Trophoblast cell (in vitro differentiated cells and primary cell): Measurements from ENCODE around the gene PFAS.

ENCODE experiments used
- DNase-seq, 2 donors: peaks; one replicate each; pipeline ENCODE4 v3.0.0-alpha.2; 2016
- H2AFZ ChIP-seq: 2 replicates; pipeline ENCODE4 v1.6.1; 2013; ENCODE audit warnings: low read length, moderate library complexity, mild to moderate bottlenecking; ENCODE audit not compliant: insufficient read depth, poor library complexity
- H2AK5ac ChIP-seq: 2 replicates; pipeline ENCODE4 v1.6.1; 2013; ENCODE audit warnings: mild to moderate bottlenecking, low read length
- H2BK120ac ChIP-seq: 2 replicates; pipeline ENCODE4 v1.6.1; 2013; ENCODE audit warnings: low read length, mild to moderate bottlenecking, moderate library complexity; ENCODE audit not compliant: insufficient read depth, poor library complexity
- H2BK12ac ChIP-seq: 2 replicates; pipeline ENCODE4 v1.6.1; 2013; ENCODE audit warnings: mild to moderate bottlenecking, low read length, moderate library complexity
- H2BK5ac ChIP-seq: 2 replicates; pipeline ENCODE4 v1.6.1; 2013; ENCODE audit warnings: low read length, low read depth, moderate library complexity, mild to moderate bottlenecking; ENCODE audit not compliant: poor library complexity
- H3K14ac ChIP-seq: 2 replicates; pipeline ENCODE4 v1.6.1; 2013; ENCODE audit warnings: mild to moderate bottlenecking, low read length
- H3K18ac ChIP-seq: 2 replicates; pipeline ENCODE4 v1.6.1; 2013; ENCODE audit warnings: mild to moderate bottlenecking, low read length
- H3K23ac ChIP-seq: 2 replicates; pipeline ENCODE4 v1.6.1; 2013; ENCODE audit warnings: low read length
- H3K27ac ChIP-seq: 2 replicates; pipeline ENCODE4 v1.5.1; 2013; ENCODE audit warnings: low read depth, mild to moderate bottlenecking, inconsistent platforms, low read length, moderate library complexity
- H3K27me3 ChIP-seq: 2 replicates; pipeline ENCODE4 v1.6.1; 2013; ENCODE audit warnings: inconsistent platforms, mild to moderate bottlenecking, low read length, moderate library complexity; ENCODE audit not compliant: insufficient read depth
- H3K36me3 ChIP-seq, 2 experiments: 1 replicate in 1 of 2; 2 replicates in 1 of 2; pipeline ENCODE4 v1.6.1; 2013; ENCODE audit warnings: low read length in 2 of 2, mild to moderate bottlenecking in 2 of 2, moderate library complexity in 1 of 2; ENCODE audit not compliant: insufficient read depth in 2 of 2, control insufficient read depth in 1 of 2
- H3K4ac ChIP-seq: 2 replicates; pipeline ENCODE4 v1.6.1; 2013; ENCODE audit warnings: low read depth, mild to moderate bottlenecking, low read length, moderate library complexity
- H3K4me1 ChIP-seq, 2 experiments: 1 replicate in 1 of 2; 2 replicates in 1 of 2; pipeline ENCODE4 v1.6.1; 2013; ENCODE audit warnings: low read length in 2 of 2, mild to moderate bottlenecking in 2 of 2, moderate library complexity in 1 of 2; ENCODE audit not compliant: insufficient read depth in 2 of 2, control insufficient read depth in 1 of 2
- H3K4me2 ChIP-seq: 2 replicates; pipeline ENCODE4 v1.6.1; 2013; ENCODE audit warnings: inconsistent platforms, mild to moderate bottlenecking, low read length, moderate library complexity
- H3K4me3 ChIP-seq: 2 replicates; pipeline ENCODE4 v1.5.1; 2013; ENCODE audit warnings: mild to moderate bottlenecking, low read depth, low read length, inconsistent platforms
- H3K79me1 ChIP-seq: one replicate; pipeline ENCODE4 v1.6.1; 2013; ENCODE audit warnings: low read length
- H3K79me2 ChIP-seq: 2 replicates; pipeline ENCODE4 v1.6.1; 2013; ENCODE audit warnings: low read length, mild to moderate bottlenecking; ENCODE audit not compliant: control insufficient read depth, insufficient read depth, poor library complexity
- H3K9ac ChIP-seq: 2 replicates; pipeline ENCODE4 v1.6.1; 2013; ENCODE audit warnings: mild to moderate bottlenecking, low read length
- H3K9me3 ChIP-seq: 2 replicates; pipeline ENCODE4 v1.6.1; 2013; ENCODE audit warnings: low read depth, mild to moderate bottlenecking, control low read depth, inconsistent platforms, low read length; ENCODE audit not compliant: insufficient read depth
- H4K12ac ChIP-seq: 2 replicates; pipeline ENCODE4 v1.6.1; 2013; ENCODE audit warnings: low read depth, mild to moderate bottlenecking, low read length, moderate library complexity
- H4K8ac ChIP-seq: 2 replicates; pipeline ENCODE4 v1.6.1; 2013; ENCODE audit warnings: low read depth, mild to moderate bottlenecking, low read length, moderate library complexity
- H4K91ac ChIP-seq: one replicate; pipeline ENCODE4 v1.6.1; 2013; ENCODE audit warnings: low read depth, mild to moderate bottlenecking, low read length, moderate library complexity
- WGBS: extraction: QIAGEN DNeasy Blood & Tissue Kit; methylation state at CpG from one replicate; pipeline ENCODE4 v1.1.7; 2013; ENCODE audit warnings: missing lambda C conversion rate; ENCODE audit not compliant: insufficient read length, insufficient coverage; ENCODE audit errors: extremely low coverage; 5-methylcytosine and 5-hydroxymethylcytosine counted together

Gene PFAS

GRCh38 chr17:8235676-8236075 lies 13.4 kb upstream of the PFAS start:
- no peak overlapping the region for H4K12ac ChIP-seq
- no peaks in the 10 kb centered on the region for H3K79me2 ChIP-seq

GRCh38 chr17:8237175-8237574 lies 11.9 kb upstream of the PFAS start:
- no peaks in the 10 kb centered on the region for H3K27me3 ChIP-seq
- no peak overlapping the region for H3K27ac ChIP-seq
- WGBS = no CpG with 5 or more reads among the region's 7 CpGs
- no peak overlapping the region for H3K9ac ChIP-seq
- H3K4me2 ChIP-seq = no peak overlapping the region
- no peak overlapping the region for H3K23ac ChIP-seq
- H3K14ac ChIP-seq = no peak overlapping the region
- no peaks in the 10 kb centered on the region for H3K9me3 ChIP-seq
- H4K12ac ChIP-seq = no peak overlapping the region
- H3K79me1 ChIP-seq = no peaks in the 10 kb centered on the region
- no peak overlapping the region for H2BK5ac ChIP-seq
- H3K79me2 ChIP-seq = no peaks in the 10 kb centered on the region
- DNase-seq = peak; percentile 57 to 69
- no peak overlapping the region for H2BK120ac ChIP-seq
- no peak overlapping the region for H3K4me3 ChIP-seq
- H2BK12ac ChIP-seq = no peak overlapping the region
- no peak overlapping the region for H3K4ac ChIP-seq
- H2AK5ac ChIP-seq = no peak overlapping the region
- no peak overlapping the region for H3K18ac ChIP-seq
- H4K91ac ChIP-seq = no peak overlapping the region
- H4K8ac ChIP-seq = no peak overlapping the region
- no peaks in the 10 kb centered on the region for H3K4me1 ChIP-seq
- H2AFZ ChIP-seq = no peak overlapping the region
- H3K36me3 ChIP-seq = peaks cover 28 to 39% of the 10 kb centered on the region in 2 experiments

More at GRCh38 chr17:8235676-8236075, 13.4 kb upstream of the PFAS start:
- Histone ChIP-seq H3K4ac (no peak overlapping the region), H3K4me3 (no peak overlapping the region), H2BK12ac (no peak overlapping the region), H2AFZ (no peak overlapping the region), H3K9ac (no peak overlapping the region), H3K27me3 (no peaks in the 10 kb centered on the region), H2BK5ac (no peak overlapping the region), H3K23ac (no peak overlapping the region), H4K91ac (no peak overlapping the region), H3K79me1 (no peaks in the 10 kb centered on the region), H3K9me3 (no peaks in the 10 kb centered on the region), H3K18ac (no peak overlapping the region), H3K27ac (no peak overlapping the region), H3K4me1 (no peaks in the 10 kb centered on the region), H2AK5ac (no peak overlapping the region), H4K8ac (no peak overlapping the region), H3K4me2 (no peak overlapping the region), H3K36me3 (peaks cover 36 to 50% of the 10 kb centered on the region in 2 experiments), H3K14ac (no peak overlapping the region), H2BK120ac (no peak overlapping the region)
- DNase-seq = peak; percentile 90 to 93
- no CpG with 5 or more reads among the region's 7 CpGs for WGBS

- no peak overlapping the region for H3K4me2 ChIP-seq
- no peak overlapping the region for H3K18ac ChIP-seq
- WGBS = no CpG with 5 or more reads among the region's 4 CpGs
Measured at GRCh38 chr17:8237886-8238285, 11.2 kb upstream of the PFAS start.

GRCh38 chr17:8243827-8244226 lies 5.3 kb upstream of the PFAS start:
- Histone ChIP-seq H3K4me1 (no peaks in the 10 kb centered on the region), H4K12ac (no peak overlapping the region), H3K9me3 (no peaks in the 10 kb centered on the region), H3K9ac (no peak overlapping the region), H3K4me2 (no peak overlapping the region), H2BK12ac (no peak overlapping the region), H2BK120ac (no peak overlapping the region), H2AFZ (no peak overlapping the region), H3K23ac (no peak overlapping the region), H4K8ac (no peak overlapping the region), H2BK5ac (no peak overlapping the region), H3K27me3 (no peaks in the 10 kb centered on the region), H3K4ac (no peak overlapping the region), H3K4me3 (no peak overlapping the region), H3K27ac (no peak overlapping the region), H3K36me3 (no peaks in the 10 kb centered on the region), H3K18ac (no peak overlapping the region), H3K14ac (no peak overlapping the region), H3K79me1 (peaks cover 8% of the 10 kb centered on the region), H2AK5ac (no peak overlapping the region), H4K91ac (no peak overlapping the region), H3K79me2 (no peaks in the 10 kb centered on the region)
- no CpG with 5 or more reads among the region's 5 CpGs for WGBS
- no peak for DNase-seq

More at GRCh38 chr17:8237886-8238285, 11.2 kb upstream of the PFAS start:
- Histone ChIP-seq H2AK5ac (no peak overlapping the region), H3K27ac (no peak overlapping the region), H3K79me2 (no peaks in the 10 kb centered on the region), H2AFZ (no peak overlapping the region), H3K14ac (no peak overlapping the region), H3K4me1 (no peaks in the 10 kb centered on the region), H3K79me1 (no peaks in the 10 kb centered on the region), H3K36me3 (peaks cover 22 to 32% of the 10 kb centered on the region in 2 experiments), H3K9me3 (no peaks in the 10 kb centered on the region), H4K8ac (no peak overlapping the region), H2BK120ac (no peak overlapping the region), H4K91ac (no peak overlapping the region), H2BK5ac (no peak overlapping the region), H3K4ac (no peak overlapping the region), H2BK12ac (no peak overlapping the region), H3K27me3 (no peaks in the 10 kb centered on the region), H3K9ac (no peak overlapping the region), H3K4me3 (no peak overlapping the region), H3K23ac (no peak overlapping the region), H4K12ac (no peak overlapping the region)
- no peak for DNase-seq
